Endothelial cell of umbilical vein (primary cell): ENCODE data around the gene TRIM49C. TPM values are rescaled to one million over a fixed set of nuclear protein-coding genes. Genes with fewer than 3 reads are reported as not detected.
"Not testable (repeated sequence)": the region's sequence is repeated elsewhere in the genome, so short reads cannot be mapped to it uniquely, and the experiment has no call there.

Experiments
- Bru-seq: library from RNA; stranded (reverse); fragments of 400-500 nt; gene quantifications from one replicate; lab custom pipeline; 2021; lab: Mats Ljungman, UMichigan
- BruChase-seq, 2 experiments: library from RNA; stranded (reverse); fragments of 400-500 nt; gene quantifications; one replicate each; lab custom pipeline; 2021; lab: Mats Ljungman, UMichigan
- BruUV-seq: library from RNA; stranded (reverse); fragments of 400-500 nt; replicated peaks from 2 replicates; lab custom pipeline; 2021; lab: Mats Ljungman, UMichigan
- CTCF ChIA-PET: fragments of 300-600, 350-600 bp; sonication (Branson Sonifier 250); formaldehyde crosslinking; loops from one replicate; lab custom pipeline; 2021; ENCODE audit warnings: antibody characterized with exemption, inconsistent platforms; lab: Charles Lee
- POLR2A ChIA-PET: fragments of 300-600, 350-600 bp; sonication (Branson Sonifier 250); formaldehyde crosslinking; loops from one replicate; lab custom pipeline; 2021; ENCODE audit warnings: antibody characterized with exemption, inconsistent platforms; lab: Charles Lee
- DNase-seq: peaks from one replicate; pipeline ENCODE4 v3.0.0-alpha.2; 2011; ENCODE audit warnings: low read depth, low spot score
- FAIRE-seq: peaks from 2 replicates; lab custom pipeline; 2011; peaks lifted over from hg19 to GRCh38; lab: Jason Lieb, UNC
- H2AFZ ChIP-seq: 2 replicates; pipeline ENCODE4 v1.6.0; 2012; ENCODE audit warnings: low read depth, low read length, control low read depth, inconsistent platforms
- H3K27ac ChIP-seq: 2 replicates; pipeline ENCODE4 v1.5.1; 2011; ENCODE audit warnings: low read depth, mild to moderate bottlenecking, control low read depth, low read length, moderate library complexity; ENCODE audit not compliant: insufficient read depth
- H3K27me3 ChIP-seq, 2 experiments: 2 replicates each; pipeline versions ENCODE4 v1.6.0 to v1.6.1; 2011; ENCODE audit warnings: low read length in 2 of 2, mixed read lengths in 1 of 2; ENCODE audit not compliant: control insufficient read depth in 2 of 2, insufficient read depth in 2 of 2
- H3K36me3 ChIP-seq, 2 experiments: 2 replicates in 1 of 2; 3 replicates in 1 of 2; pipeline ENCODE4 v1.5.1; 2011; ENCODE audit warnings: low read length in 2 of 2, mild to moderate bottlenecking in 1 of 2, moderate library complexity in 1 of 2; ENCODE audit not compliant: control insufficient read depth in 2 of 2, insufficient read depth in 2 of 2; ENCODE audit errors: extremely low read depth in 1 of 2
- H3K4me1 ChIP-seq: 3 replicates; pipeline ENCODE4 v1.5.1; 2011; ENCODE audit warnings: mild to moderate bottlenecking, low read length; ENCODE audit not compliant: control insufficient read depth, insufficient read depth; ENCODE audit errors: extremely low read depth
- H3K4me2 ChIP-seq: 2 replicates; pipeline ENCODE4 v1.6.1; 2011; ENCODE audit warnings: low read length, control low read depth, mixed read lengths; ENCODE audit not compliant: insufficient read depth
- H3K4me3 ChIP-seq, 3 experiments: fragments of 200-600 bp in 1 of 3; sonication (generic), shearing (Covaris generic) in 1 of 3; replicated peaks in 1 of 3; 2 replicates each; pipeline ENCODE4 v1.5.1; 2011 to 2016; ENCODE audit warnings: control low read depth in 3 of 3, low read length in 3 of 3, mild to moderate bottlenecking in 2 of 3, inconsistent platforms in 1 of 3, low read depth in 1 of 3, moderate library complexity in 1 of 3; ENCODE audit not compliant: insufficient read depth in 1 of 3
- H3K79me2 ChIP-seq: 2 replicates; pipeline ENCODE4 v1.6.0; 2012; ENCODE audit warnings: low read length, inconsistent platforms; ENCODE audit not compliant: control insufficient read depth, insufficient read depth
- H3K9ac ChIP-seq: replicated peaks from 2 replicates; pipeline ENCODE3; 2011; ENCODE audit warnings: low read length, control low read depth; ENCODE audit not compliant: insufficient read depth; ENCODE audit errors: extremely low read depth
- H3K9me1 ChIP-seq: replicated peaks from 3 replicates; pipeline ENCODE4 v1.6.0; 2011; ENCODE audit warnings: mild to moderate bottlenecking, low read length; ENCODE audit not compliant: control insufficient read depth, insufficient read depth; ENCODE audit errors: extremely low read depth
- H3K9me3 ChIP-seq: replicated peaks from 2 replicates; pipeline ENCODE4 v1.5.1; 2012; ENCODE audit warnings: low read length, inconsistent platforms; ENCODE audit not compliant: control insufficient read depth, insufficient read depth
- H4K20me1 ChIP-seq: replicated peaks from 2 replicates; pipeline ENCODE3; 2011; ENCODE audit warnings: mild to moderate bottlenecking, low read length; ENCODE audit not compliant: control insufficient read depth, insufficient read depth; ENCODE audit errors: extremely low read depth
- dilution Hi-C: fragments of 300-500 bp; cut with MboI; formaldehyde crosslinking; loops from one replicate; pipeline ENCODE4 v1.15.0; 2019; ENCODE audit warnings: low sequenced_read_pairs; ENCODE audit not compliant: extremely low pct_ligation_motif_present
- intact Hi-C: fragments of 100-400 bp; cut with micrococcal nuclease; formaldehyde crosslinking; loops from one replicate; pipeline ENCODE4 v1.10.0; 2022
- long read RNA-seq: library from polyadenylated mRNA; stranded (forward); transcript quantifications from one replicate; pipeline ENCODE4 v2.0.0, GENCODE V29; 2021
- polyA minus RNA-seq, 3 experiments: library from RNA; depleted of rRNA, polyadenylated mRNA; stranded (reverse); fragments of >200 nt; gene quantifications; 1 replicate in 1 of 3; 2 replicates in 2 of 3; pipeline ENCODE4 v1.2.3, GENCODE V29; 2011
- polyA plus RNA-seq, 4 experiments: library from polyadenylated mRNA; depleted of rRNA in 3 of 4; stranded (reverse) in 3 of 4; unstranded in 1 of 4; fragments of >200 nt; gene quantifications; 2 replicates each; pipeline versions ENCODE4 v1.2.1 to v1.2.3, GENCODE V29; 2011 to 2012; ENCODE audit warnings: missing spikeins in 1 of 4
- total RNA-seq: library from RNA; stranded (reverse); gene quantifications from 2 replicates; pipeline ENCODE4 v1.2.3, GENCODE V29; 2021

Gene TRIM49C, protein sequence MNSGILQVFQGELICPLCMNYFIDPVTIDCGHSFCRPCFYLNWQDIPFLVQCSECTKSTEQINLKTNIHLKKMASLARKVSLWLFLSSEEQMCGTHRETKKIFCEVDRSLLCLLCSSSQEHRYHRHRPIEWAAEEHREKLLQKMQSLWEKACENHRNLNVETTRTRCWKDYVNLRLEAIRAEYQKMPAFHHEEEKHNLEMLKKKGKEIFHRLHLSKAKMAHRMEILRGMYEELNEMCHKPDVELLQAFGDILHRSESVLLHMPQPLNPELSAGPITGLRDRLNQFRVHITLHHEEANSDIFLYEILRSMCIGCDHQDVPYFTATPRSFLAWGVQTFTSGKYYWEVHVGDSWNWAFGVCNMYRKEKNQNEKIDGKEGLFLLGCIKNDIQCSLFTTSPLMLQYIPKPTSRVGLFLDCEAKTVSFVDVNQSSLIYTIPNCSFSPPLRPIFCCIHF
- not detected in 2 replicates for total RNA-seq
- polyA plus RNA-seq, result not detected in 2 replicates
- polyA plus RNA-seq (2011; cell fraction: cytosol; rRNA removed), result not detected in 2 replicates
- polyA plus RNA-seq (2011; cell fraction: nucleus; rRNA removed), result not detected in 2 replicates
- not detected in 2 replicates for polyA plus RNA-seq (2012)
- not detected in 2 replicates for polyA minus RNA-seq
- polyA minus RNA-seq (2011; cell fraction: cytosol; rRNA and poly(A)+ RNA removed), result not detected
- not detected in 2 replicates for polyA minus RNA-seq (2011; cell fraction: nucleus; rRNA and poly(A)+ RNA removed)
- not detected for Bru-seq, nascent RNA
- BruChase-seq, experiment 1, labeled RNA remaining after a 6-hour chase, result not detected
- not detected for BruChase-seq, experiment 2, labeled RNA remaining after a 2-hour chase
- long read RNA-seq, result 0 reads

DNA sequence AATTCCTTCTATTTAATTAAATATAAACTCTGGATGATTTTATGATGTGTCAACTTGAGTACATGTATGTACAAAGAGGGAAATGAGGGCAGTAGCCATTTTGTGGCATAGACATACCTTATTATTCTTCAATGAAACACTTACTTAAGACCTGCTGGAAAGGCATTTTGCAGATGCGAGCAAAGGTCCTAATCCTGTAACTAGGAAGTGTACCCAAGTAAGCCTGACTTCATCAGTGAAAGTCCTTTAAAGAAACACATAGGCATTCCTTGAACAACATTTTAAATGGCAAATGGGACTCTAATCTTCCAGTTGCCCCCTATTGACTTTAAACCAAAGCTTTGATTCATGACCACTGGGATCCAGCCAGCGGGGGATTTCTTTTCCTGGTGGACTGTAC is at the start of gene TRIM49C:
Gene TRIM49C (plus strand): TSS at position 301 of the 400 bp plus-strand sequence. CDS start 4,106 bp downstream, outside the sequence.
- POLR2A ChIA-PET, H3K36me3 ChIP-seq, H3K79me2 ChIP-seq, H3K4me1 ChIP-seq, H2AFZ ChIP-seq, H4K20me1 ChIP-seq, H3K9me1 ChIP-seq, dilution Hi-C loops, intact Hi-C loops, BruUV-seq, H3K9ac ChIP-seq, H3K9me3 ChIP-seq, H3K27ac ChIP-seq, H3K4me3 ChIP-seq, H3K4me2 ChIP-seq, CTCF ChIA-PET, DNase-seq, FAIRE-seq, H3K27me3 ChIP-seq: not testable (repeated sequence)

DNA sequence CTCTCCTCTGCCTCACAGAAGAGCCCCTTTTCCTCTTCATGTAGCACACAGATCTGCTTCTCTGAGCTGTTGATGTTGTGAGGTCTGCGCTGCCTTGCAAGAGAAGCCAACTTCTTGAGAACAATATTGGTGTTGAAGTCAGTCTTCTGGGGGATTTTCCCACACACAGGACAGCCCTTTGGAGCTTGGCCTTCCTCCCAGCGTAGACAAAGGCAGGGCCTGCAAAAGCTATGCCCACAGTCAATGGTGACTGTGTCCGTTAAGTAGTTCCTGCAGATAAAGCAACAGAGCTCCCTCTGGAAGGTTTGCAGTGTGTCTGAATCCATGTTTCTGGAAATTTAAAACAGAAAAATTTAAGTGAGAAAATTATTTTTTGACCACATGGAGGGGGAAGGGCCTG is 6.7 kb upstream of the TRIM49C start:
- H3K36me3 ChIP-seq, H4K20me1 ChIP-seq, DNase-seq, H3K4me3 ChIP-seq, CTCF ChIA-PET, H3K9me1 ChIP-seq, H3K4me1 ChIP-seq, H3K9me3 ChIP-seq, H3K9ac ChIP-seq, H3K27me3 ChIP-seq, H3K27ac ChIP-seq, H3K4me2 ChIP-seq, dilution Hi-C loops, POLR2A ChIA-PET, intact Hi-C loops, H2AFZ ChIP-seq, H3K79me2 ChIP-seq, BruUV-seq, FAIRE-seq: not testable (repeated sequence)

DNA sequence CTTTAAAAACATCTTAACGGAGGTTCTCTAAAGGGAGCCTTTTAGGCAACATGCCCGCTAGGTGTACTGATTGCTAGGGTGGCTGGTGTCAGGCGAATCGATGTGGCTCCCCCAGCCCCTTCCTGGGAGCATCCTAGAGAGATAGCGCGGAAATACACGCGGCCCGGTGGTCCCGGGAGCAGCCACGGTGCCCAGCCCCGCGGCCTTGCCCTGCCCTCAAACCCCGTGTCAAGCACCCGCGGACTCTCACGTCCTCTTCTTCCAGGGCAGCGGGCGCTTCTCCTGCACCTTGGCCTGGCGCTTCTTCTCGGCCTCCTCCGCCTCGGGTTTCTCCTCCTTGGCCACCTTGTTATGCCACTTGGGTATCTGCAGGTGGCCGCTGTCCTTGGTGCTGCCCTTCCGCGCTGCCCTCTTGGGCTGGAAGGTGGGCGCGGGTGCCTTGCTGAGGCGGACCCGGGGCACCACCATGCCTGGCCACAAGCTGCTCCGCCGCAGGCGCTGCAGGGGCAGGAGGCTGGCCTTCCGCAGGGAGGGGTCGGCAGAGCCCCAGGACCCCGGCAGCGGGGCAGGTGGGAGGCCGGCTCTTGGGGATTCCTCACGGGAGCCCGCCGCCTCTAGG is 20.8 kb downstream of the TRIM49C start:
- H3K4me1 ChIP-seq, POLR2A ChIA-PET, H3K27ac ChIP-seq, dilution Hi-C loops, intact Hi-C loops, FAIRE-seq, H3K4me3 ChIP-seq, H4K20me1 ChIP-seq, BruUV-seq, H3K4me2 ChIP-seq, H2AFZ ChIP-seq, H3K9me3 ChIP-seq, H3K9ac ChIP-seq, H3K79me2 ChIP-seq, H3K27me3 ChIP-seq, DNase-seq, H3K9me1 ChIP-seq, H3K36me3 ChIP-seq: not testable (repeated sequence)
- CTCF ChIA-PET, result interaction anchor here (0.6 kb wide), 1 partner anchor 61 kb away, joined by 4 read pairs; no protein-coding TSS in a partner anchor
